Right kidney (tissue), 1 donor: Measurements from ENCODE around the gene OR2T6.
"Not testable (repeated sequence)": the region's sequence is repeated elsewhere in the genome, so short reads cannot be mapped to it uniquely, and the experiment has no call there.

Experiments
- DNase-seq: peaks from one replicate; pipeline ENCODE4 v3.0.0-alpha.2; 2016

The OR2T6 gene

GRCh38 chr1:248433811-248434415 is 58.4 kb downstream of the OR2T6 start:
- not testable (repeated sequence) for DNase-seq

- DNase-seq, result not testable (repeated sequence)
Observed at GRCh38 chr1:248434913-248435312, 59.4 kb downstream of the OR2T6 start.

- not testable (repeated sequence) for DNase-seq
Observed at GRCh38 chr1:248436303-248436702, 60.8 kb downstream of the OR2T6 start.

GRCh38 chr1:248438668-248439067 is 63.1 kb downstream of the OR2T6 start:
- DNase-seq, result not testable (repeated sequence)

- DNase-seq, result not testable (repeated sequence)
Observed at GRCh38 chr1:248439283-248439682, 63.7 kb downstream of the OR2T6 start.
